HG03175 (cell line): ENCODE results near the gene RSPH10B.
"Not testable (repeated sequence)": the region's sequence is repeated elsewhere in the genome, so short reads cannot be mapped to it uniquely, and the experiment has no call there.

Source experiments
- ATAC-seq: cut with Tn5 transposase; IDR thresholded peaks from one replicate; pipeline ENCODE4 v1.9.1; 2021; ENCODE audit warnings: mild to moderate bottlenecking, moderate library complexity; ENCODE audit not compliant: unreplicated experiment

RSPH10B gene

GRCh38 chr7:5970347-5970911, at the start of gene RSPH10B:
RSPH10B (minus strand) TSS chr7:5970689; CDS start chr7:5967116, 3,573 bp downstream.
- ATAC-seq, result not testable (repeated sequence)

GRCh38 chr7:6016653-6016966, 46.1 kb upstream of the RSPH10B start:
- ATAC-seq, result no peak

- ATAC-seq, result no peak
Measured at GRCh38 chr7:6015917-6016652, 45.6 kb upstream of the RSPH10B start.

GRCh38 chr7:6012355-6013104, 42.0 kb upstream of the RSPH10B start:
- no peak for ATAC-seq

- no peak for ATAC-seq
Measured at GRCh38 chr7:6011541-6011940, 41.1 kb upstream of the RSPH10B start.

- ATAC-seq, result not testable (repeated sequence)
Measured at GRCh38 chr7:6010370-6010769, 39.9 kb upstream of the RSPH10B start.

GRCh38 chr7:6008668-6009611, 38.5 kb upstream of the RSPH10B start, which contains the start of the genes AIMP2 and PMS2:
AIMP2 (plus strand) TSS chr7:6009272; CDS start chr7:6009364, 92 bp downstream.
PMS2 (minus strand) TSS chr7:6009049; CDS start chr7:6009019, 30 bp downstream.
- ATAC-seq, result peak; percentile 94

GRCh38 chr7:6007835-6008590, 37.5 kb upstream of the RSPH10B start:
- not testable (repeated sequence) for ATAC-seq

GRCh38 chr7:6007386-6007785, 36.9 kb upstream of the RSPH10B start:
- no peak for ATAC-seq

GRCh38 chr7:5997210-5997808, 26.8 kb upstream of the RSPH10B start:
- ATAC-seq, result no peak

- ATAC-seq, result not testable (repeated sequence)
Measured at GRCh38 chr7:5987061-5987460, 16.6 kb upstream of the RSPH10B start.

- ATAC-seq, result not testable (repeated sequence)
Measured at GRCh38 chr7:5979680-5980314, 9.3 kb upstream of the RSPH10B start.

GRCh38 chr7:5973580-5973979, 3.1 kb upstream of the RSPH10B start:
- not testable (repeated sequence) for ATAC-seq

GRCh38 chr7:5963810-5964209, 6.7 kb downstream of the RSPH10B start:
- not testable (repeated sequence) for ATAC-seq

- ATAC-seq, result not testable (repeated sequence)
Measured at GRCh38 chr7:5963205-5963604, 7.3 kb downstream of the RSPH10B start.

GRCh38 chr7:5934945-5935450, 35.5 kb downstream of the RSPH10B start:
- ATAC-seq, result not testable (repeated sequence)

GRCh38 chr7:5931905-5932644, 38.4 kb downstream of the RSPH10B start:
- not testable (repeated sequence) for ATAC-seq

- ATAC-seq, result not testable (repeated sequence)
Measured at GRCh38 chr7:5931250-5931649, 39.2 kb downstream of the RSPH10B start.
